Neural crest cell (in vitro differentiated cells): ENCODE measurements around the gene CNN2. TPM values are rescaled to one million over a fixed set of nuclear protein-coding genes. Genes with fewer than 3 reads are reported as not detected.

ENCODE experiments used
- DNase-seq: peaks from one replicate; pipeline ENCODE4 v3.0.0; 2021; ENCODE audit warnings: low read depth, mixed read lengths, low spot score
- H3K27ac Mint-ChIP-seq: one replicate; pipeline ENCODE4 v1.8.0; 2021; ENCODE audit warnings: mild to moderate bottlenecking, mixed read lengths; ENCODE audit not compliant: unreplicated experiment
- H3K27me3 Mint-ChIP-seq: 2 replicates; pipeline ENCODE4 v1.8.0; 2021; ENCODE audit warnings: low read depth, mild to moderate bottlenecking, mixed read lengths
- H3K36me3 Mint-ChIP-seq: 2 replicates; pipeline ENCODE4 v1.8.0; 2021; ENCODE audit warnings: low read depth, mild to moderate bottlenecking, mixed read lengths
- H3K4me1 Mint-ChIP-seq: 2 replicates; pipeline ENCODE4 v1.8.0; 2021; ENCODE audit warnings: mixed read lengths
- H3K4me3 Mint-ChIP-seq: one replicate; pipeline ENCODE4 v1.8.0; 2021; ENCODE audit warnings: mild to moderate bottlenecking, mixed read lengths
- H3K9me3 Mint-ChIP-seq: 2 replicates; pipeline ENCODE4 v1.8.0; 2021; ENCODE audit warnings: mixed read lengths
- CTCF ChIP-seq: fragments of 200-600 bp; sonication (generic); conservative IDR thresholded peaks from 2 replicates; pipeline ENCODE4 v1.5.0; 2021; ENCODE audit warnings: antibody characterized with exemption, mild to moderate bottlenecking
- total RNA-seq: library from RNA; stranded (reverse); gene quantifications from 2 replicates; pipeline ENCODE4 v1.2.1, GENCODE V29; 2021

Gene CNN2
- total RNA-seq, 1 donor from 2014 or later: 140 TPM

GRCh38 chr19:998064-998463 lies 28.3 kb upstream of the CNN2 start:
- no peak for TF ChIP-seq CTCF
- no peak overlapping the region for H3K27ac Mint-ChIP-seq
- peaks cover 3% of the 10 kb centered on the region for H3K36me3 Mint-ChIP-seq
- H3K9me3 Mint-ChIP-seq: no peaks in the 10 kb centered on the region
- no peak for DNase-seq
- H3K27me3 Mint-ChIP-seq: peaks cover 71% of the 10 kb centered on the region
- peak overlapping the region; percentile 72 for H3K4me3 Mint-ChIP-seq
- H3K4me1 Mint-ChIP-seq: peaks cover 4% of the 10 kb centered on the region

- no peaks in the 10 kb centered on the region for H3K9me3 Mint-ChIP-seq
- no peak overlapping the region for H3K27ac Mint-ChIP-seq
- peaks cover 3% of the 10 kb centered on the region for H3K36me3 Mint-ChIP-seq
- DNase-seq: no peak
- no peak for TF ChIP-seq CTCF
- peak overlapping the region; percentile 77 for H3K4me3 Mint-ChIP-seq
- peaks cover 73% of the 10 kb centered on the region for H3K27me3 Mint-ChIP-seq
- peaks cover 4% of the 10 kb centered on the region for H3K4me1 Mint-ChIP-seq
Measured at GRCh38 chr19:999379-999719, 27.1 kb upstream of the CNN2 start.

- H3K36me3 Mint-ChIP-seq: peaks cover 3% of the 10 kb centered on the region
- H3K9me3 Mint-ChIP-seq: no peaks in the 10 kb centered on the region
- H3K27me3 Mint-ChIP-seq: peaks cover 74% of the 10 kb centered on the region
- DNase-seq: peak; percentile 54
- H3K4me3 Mint-ChIP-seq: peak within 1 kb of the TSS; percentile 77
- H3K4me1 Mint-ChIP-seq: peaks cover 4% of the 10 kb centered on the region
- no peak within 1 kb of the TSS for H3K27ac Mint-ChIP-seq
- TF ChIP-seq CTCF: peak; percentile 69
Measured at GRCh38 chr19:1000095-1000494, 26.3 kb upstream of the CNN2 start, which contains the start of gene GRIN3B. GRIN3B (plus strand) TSS chr19:1000419; CDS start chr19:1000438, 19 bp downstream.

- no peak for DNase-seq
- peaks cover 3% of the 10 kb centered on the region for H3K36me3 Mint-ChIP-seq
- no peak overlapping the region for H3K4me3 Mint-ChIP-seq
- H3K9me3 Mint-ChIP-seq: no peaks in the 10 kb centered on the region
- H3K27me3 Mint-ChIP-seq: peaks cover 69% of the 10 kb centered on the region
- peaks cover 4% of the 10 kb centered on the region for H3K4me1 Mint-ChIP-seq
- TF ChIP-seq CTCF: no peak
- H3K27ac Mint-ChIP-seq: no peak overlapping the region
Measured at GRCh38 chr19:1000591-1001537, 25.5 kb upstream of the CNN2 start.

GRCh38 chr19:1001538-1002166 lies 24.8 kb upstream of the CNN2 start:
- Mint-ChIP-seq H3K27me3 (peaks cover 63% of the 10 kb centered on the region), H3K4me3 (no peak overlapping the region), H3K9me3 (no peaks in the 10 kb centered on the region), H3K27ac (no peak overlapping the region), H3K36me3 (peaks cover 5% of the 10 kb centered on the region), H3K4me1 (peaks cover 4% of the 10 kb centered on the region)
- DNase-seq: peak; percentile 73
- peak; percentile 95 for TF ChIP-seq CTCF
